DLD1 (cell line): Measurements from ENCODE around the gene SBK1.
"Not testable (repeated sequence)": the region's sequence is repeated elsewhere in the genome, so short reads cannot be mapped to it uniquely, and the experiment has no call there.

Source experiments
- in situ Hi-C: cut with HindIII; loops from 2 replicates; pipeline ENCODE4 v1.10.0; 2017; ENCODE audit warnings: low sequenced_read_pairs

SBK1 gene

GRCh38 chr16:28326881-28327610 lies 34.7 kb downstream of the SBK1 start:
- in situ Hi-C loops = no loop called here

GRCh38 chr16:28330232-28330631 lies 37.9 kb downstream of the SBK1 start:
- in situ Hi-C loops = not testable (repeated sequence)

DNA sequence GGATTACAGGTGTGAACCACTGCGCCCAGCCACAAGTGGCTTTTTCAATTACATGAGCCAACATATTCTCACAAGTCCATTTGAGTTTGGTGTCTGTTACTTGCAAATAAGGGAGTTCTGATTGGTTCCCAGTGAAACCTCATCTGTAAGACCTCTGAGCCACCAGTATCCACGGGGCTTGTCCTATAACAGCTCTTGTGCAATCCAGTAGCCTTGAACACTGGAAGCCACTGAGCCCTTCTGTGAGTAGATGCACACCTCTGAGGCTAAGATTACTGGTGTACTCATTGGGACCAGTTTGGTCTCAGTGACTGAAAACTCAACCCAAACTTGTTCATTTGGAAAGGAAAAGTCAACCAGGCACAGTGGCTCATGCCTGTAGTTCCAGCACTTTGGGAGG lies 38.7 kb downstream of the SBK1 start:
- in situ Hi-C loops = not testable (repeated sequence)

DNA sequence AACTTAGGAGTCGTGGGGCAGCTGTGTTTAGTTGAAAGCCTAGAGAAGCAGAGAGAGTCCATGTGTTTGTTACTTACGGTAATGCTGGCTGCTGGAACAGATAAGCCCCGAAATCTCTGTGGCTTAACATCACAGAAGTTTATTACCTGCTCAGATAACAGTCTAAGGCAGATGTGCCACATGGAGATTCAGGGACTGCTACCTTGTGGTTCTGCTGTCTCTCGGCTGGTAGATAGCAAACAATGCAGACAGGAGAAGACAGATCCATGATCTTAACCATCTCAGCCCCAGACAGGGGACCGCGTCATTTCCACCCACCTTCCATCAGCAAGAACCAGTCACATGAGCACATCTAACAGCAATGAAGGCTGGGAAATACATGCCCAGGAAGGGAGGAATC lies 40.3 kb downstream of the SBK1 start:
- in situ Hi-C loops = not testable (repeated sequence)

GRCh38 chr16:28335678-28336077 lies 43.4 kb downstream of the SBK1 start:
- in situ Hi-C loops = not testable (repeated sequence)

- in situ Hi-C loops = not testable (repeated sequence)
Observed at GRCh38 chr16:28336940-28337710, 44.8 kb downstream of the SBK1 start.

- in situ Hi-C loops = not testable (repeated sequence)
Observed at GRCh38 chr16:28338230-28338629, 45.9 kb downstream of the SBK1 start.

- in situ Hi-C loops = not testable (repeated sequence)
Observed at GRCh38 chr16:28362600-28362999, 70.3 kb downstream of the SBK1 start.

- in situ Hi-C loops = not testable (repeated sequence)
Observed at GRCh38 chr16:28363408-28363807, 71.1 kb downstream of the SBK1 start, which contains the start of gene NPIPB6. NPIPB6 (minus strand) TSS chr16:28363508; CDS start chr16:28362822, 686 bp downstream.

DNA sequence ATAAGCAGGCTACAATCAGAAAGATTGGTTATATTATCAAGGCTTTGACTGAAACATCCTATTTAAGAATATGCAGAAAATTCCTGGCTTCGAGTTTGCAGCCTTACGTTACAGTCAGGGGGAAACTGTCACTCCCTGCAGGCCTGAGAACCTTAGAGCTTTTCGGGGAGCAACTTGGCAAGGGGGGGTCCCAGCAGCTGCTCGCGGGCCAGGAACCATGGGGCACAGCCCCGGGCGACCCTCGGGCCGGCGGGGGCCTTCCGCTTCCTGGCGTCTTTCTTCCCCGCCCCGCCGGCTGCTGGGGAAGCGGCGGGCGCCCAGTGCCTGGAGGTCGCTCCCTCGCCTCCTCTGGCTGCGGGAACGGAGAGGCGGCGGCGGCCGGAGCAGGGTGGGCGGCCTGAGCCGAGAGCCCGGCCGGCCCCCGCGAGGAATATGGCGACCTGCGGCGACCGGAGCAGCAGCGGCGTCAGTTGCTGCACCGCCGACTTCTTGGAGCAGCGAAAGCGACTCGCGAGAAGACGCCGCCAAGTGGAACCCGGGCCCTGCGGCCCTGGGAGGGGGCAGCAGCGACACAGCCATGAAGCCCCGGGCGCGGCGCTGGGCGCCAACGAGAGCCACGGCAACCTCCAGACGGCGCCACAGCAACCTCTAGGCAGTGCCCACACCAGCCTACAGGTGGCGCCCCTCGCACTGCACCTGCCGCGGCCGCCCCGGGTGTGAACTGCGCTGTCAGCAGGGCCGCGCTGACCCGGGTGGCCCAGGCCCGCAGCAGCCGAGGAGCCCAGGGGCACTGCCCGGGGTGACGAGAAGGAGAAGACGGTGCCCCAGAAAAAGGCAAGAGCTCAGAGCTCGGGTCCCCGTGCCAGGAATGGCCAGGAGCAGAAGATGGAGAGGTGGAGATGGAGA lies 72.2 kb downstream of the SBK1 start:
- in situ Hi-C loops = not testable (repeated sequence)

- in situ Hi-C loops = not testable (repeated sequence)
Observed at GRCh38 chr16:28367926-28368325, 75.6 kb downstream of the SBK1 start.
